SJCRH30 (cell line): ENCODE measurements around the gene TFAP2B. TPM values are rescaled to one million over a fixed set of nuclear protein-coding genes. Genes with fewer than 3 reads are reported as not detected.

Source experiments
- total RNA-seq: library from RNA; depleted of rRNA; stranded (reverse); fragments of >200 nt; shearing (Covaris generic); gene quantifications from 2 replicates; pipeline ENCODE4 v1.2.3, GENCODE V29; 2014; rRNA removed

TFAP2B gene
- total RNA-seq, 1 experiment from 2014 or later: 16.7 TPM

Other genes with a start within 250 kb of the TFAP2B start
- gene TFAP2D, start 105.3 kb upstream of the TFAP2B start, total RNA-seq: not detected in 2 replicates